ENCODE data around the gene NHEJ1. TPM values are rescaled to one million over a fixed set of nuclear protein-coding genes. Genes with fewer than 3 reads are reported as not detected.

NHEJ1 gene
- total and polyA plus RNA-seq, 11 donors: 3.7 to 17.0 (median 8.0) TPM

- peaks cover 0 to 43% (median 38%) of the 10 kb centered on the region in 9 donors for H3K36me3 ChIP-seq
- TF ChIP-seq POLR2A (IDR thresholded peaks at IDR 0.05): no peak
- TF ChIP-seq, protein P1, sequence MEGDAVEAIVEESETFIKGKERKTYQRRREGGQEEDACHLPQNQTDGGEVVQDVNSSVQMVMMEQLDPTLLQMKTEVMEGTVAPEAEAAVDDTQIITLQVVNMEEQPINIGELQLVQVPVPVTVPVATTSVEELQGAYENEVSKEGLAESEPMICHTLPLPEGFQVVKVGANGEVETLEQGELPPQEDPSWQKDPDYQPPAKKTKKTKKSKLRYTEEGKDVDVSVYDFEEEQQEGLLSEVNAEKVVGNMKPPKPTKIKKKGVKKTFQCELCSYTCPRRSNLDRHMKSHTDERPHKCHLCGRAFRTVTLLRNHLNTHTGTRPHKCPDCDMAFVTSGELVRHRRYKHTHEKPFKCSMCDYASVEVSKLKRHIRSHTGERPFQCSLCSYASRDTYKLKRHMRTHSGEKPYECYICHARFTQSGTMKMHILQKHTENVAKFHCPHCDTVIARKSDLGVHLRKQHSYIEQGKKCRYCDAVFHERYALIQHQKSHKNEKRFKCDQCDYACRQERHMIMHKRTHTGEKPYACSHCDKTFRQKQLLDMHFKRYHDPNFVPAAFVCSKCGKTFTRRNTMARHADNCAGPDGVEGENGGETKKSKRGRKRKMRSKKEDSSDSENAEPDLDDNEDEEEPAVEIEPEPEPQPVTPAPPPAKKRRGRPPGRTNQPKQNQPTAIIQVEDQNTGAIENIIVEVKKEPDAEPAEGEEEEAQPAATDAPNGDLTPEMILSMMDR (IDR thresholded peaks at IDR 0.05): no peak
- DNase-seq (no peak), ATAC-seq (no peak)
- H3K4me3 ChIP-seq: no peak overlapping the region
- H3K27me3 ChIP-seq: no peaks in the 10 kb centered on the region
- H3K9me3 ChIP-seq: no peaks in the 10 kb centered on the region
- 95 to 98% (median 96%) methylated on average over 4 of the region's 4 CpGs for WGBS, 4 donors
- H3K27ac ChIP-seq: no peak overlapping the region
- intact Hi-C loops (cut with DNase I): loop anchor here in 7 of 10 donors (5.0 to 10.0 kb wide), 7 partner anchors 86 to 303 kb away; partner anchors contain the start of genes CRYBA2 (in 3 of the 7) and WNT6 (in 1 of the 7)
- H3K4me1 ChIP-seq: peaks cover 0 to 15% (median 10%) of the 10 kb centered on the region in 12 donors
Observed at GRCh38 chr2:219158025-219158424, 2.6 kb downstream of the NHEJ1 start.

- TF ChIP-seq POLR2A (IDR thresholded peaks at IDR 0.05): no peak
- TF ChIP-seq, protein P1 (IDR thresholded peaks at IDR 0.05): no peak
- Histone ChIP-seq H3K27ac (no peak overlapping the region), H3K4me3 (no peak overlapping the region), H3K9me3 (no peaks in the 10 kb centered on the region), H3K27me3 (no peaks in the 10 kb centered on the region), H3K36me3 (peaks cover 0 to 48% (median 41%) of the 10 kb centered on the region in 9 donors), H3K4me1 (peaks cover 0 to 15% (median 10%) of the 10 kb centered on the region in 12 donors)
- intact Hi-C loops (cut with DNase I): loop anchor here in 8 of 10 donors (2.0 to 10.0 kb wide), 8 partner anchors 85 to 303 kb away; partner anchors contain the start of genes CRYBA2 (in 3 of the 8) and WNT6 (in 1 of the 8)
- ATAC-seq (no peak), DNase-seq (no peak)
- WGBS, 4 donors: 87 to 93% (median 88%) methylated on average over 8 of the region's 8 CpGs
Observed at GRCh38 chr2:219157396-219157795, 3.2 kb downstream of the NHEJ1 start.

DNA sequence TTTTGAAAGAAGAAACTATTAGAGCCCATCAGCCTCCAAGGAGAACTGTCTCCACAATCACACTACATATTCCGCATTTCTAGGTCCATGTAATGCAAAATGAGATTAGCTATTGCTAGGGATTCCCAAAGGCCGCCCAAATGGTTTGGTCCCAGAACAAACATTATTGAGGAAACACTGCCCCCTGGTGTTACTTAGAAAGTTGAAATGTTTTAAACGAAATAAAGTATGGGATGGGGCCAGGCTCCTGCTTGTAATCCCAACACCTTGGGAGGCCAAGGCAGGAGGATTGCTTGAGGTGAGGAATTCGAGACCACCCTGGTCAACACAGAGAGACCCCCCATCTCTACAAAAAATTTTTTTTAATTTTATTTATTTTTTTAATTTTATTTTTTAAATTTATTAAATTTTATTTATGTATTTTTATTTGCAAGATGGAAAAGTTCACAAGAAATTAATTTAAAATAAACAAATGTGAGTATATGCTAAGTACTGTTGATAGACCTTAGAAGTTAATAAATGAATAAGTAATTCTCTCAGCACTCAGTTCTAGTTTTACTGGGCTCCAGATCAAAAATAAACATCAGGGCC is 5.5 kb downstream of the NHEJ1 start:
- intact Hi-C loops (cut with DNase I): loop anchor here in 9 of 10 donors (1.0 to 10.0 kb wide), 9 partner anchors 83 to 300 kb away; partner anchors contain the start of genes CRYBA2 (in 3 of the 9) and WNT6 (in 1 of the 9)
- WGBS, 4 donors: 13 to 16% (median 14%) methylated on average over 4 of the region's 4 CpGs
- Histone ChIP-seq H3K9me3 (no peaks in the 10 kb centered on the region), H3K4me1 (peaks cover 0 to 9% (median 6%) of the 10 kb centered on the region in 12 donors), H3K27ac (no peak overlapping the region), H3K27me3 (no peaks in the 10 kb centered on the region), H3K36me3 (peaks cover 0 to 63% (median 49%) of the 10 kb centered on the region in 9 donors), H3K4me3 (no peak overlapping the region)
- peak in 3 of 4 donors; percentile 51 to 64 (median 61) for ATAC-seq
- TF ChIP-seq POLR2A (IDR thresholded peaks at IDR 0.05): no peak
- TF ChIP-seq, protein P1 (IDR thresholded peaks at IDR 0.05): peak; percentile 49 to 76 (median 64)
- peak in 2 of 5 donors; percentile 33 for DNase-seq

DNA sequence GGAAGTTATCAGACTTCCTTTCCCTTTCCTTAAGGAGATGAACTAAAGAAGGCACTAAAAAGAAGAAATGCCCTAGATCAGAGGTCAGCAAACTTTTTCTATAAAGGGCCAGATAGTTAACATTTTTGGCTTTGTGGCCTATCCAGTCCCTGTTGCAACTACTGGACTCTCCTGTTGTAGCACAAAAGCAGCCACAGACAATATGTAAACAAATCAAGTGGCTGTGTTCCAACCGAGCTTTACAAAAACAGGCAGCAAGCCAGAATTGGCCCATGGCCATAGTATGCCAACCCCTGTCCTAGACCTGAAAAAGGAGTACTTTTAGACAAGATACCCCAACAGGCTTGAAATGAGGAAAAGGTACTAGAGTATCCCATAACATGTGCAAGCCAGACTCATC is 10.9 kb downstream of the NHEJ1 start:
- no peak for ATAC-seq
- Histone ChIP-seq H3K9me3 (no peaks in the 10 kb centered on the region), H3K36me3 (peaks cover 0 to 83% (median 65%) of the 10 kb centered on the region in 9 donors), H3K27me3 (no peaks in the 10 kb centered on the region), H3K4me1 (peaks cover 0 to 9% (median 0%) of the 10 kb centered on the region in 12 donors), H3K4me3 (no peak overlapping the region), H3K27ac (no peak overlapping the region)
- DNase-seq: no peak
- intact Hi-C loops (cut with DNase I): loop anchor here in 7 of 10 donors (5.0 to 10.0 kb wide), 6 partner anchors 92 to 295 kb away; partner anchors contain the start of genes CRYBA2 (in 3 of the 7) and WNT6 (in 1 of the 7)
- no peak for TF ChIP-seq POLR2A (IDR thresholded peaks at IDR 0.05)
- TF ChIP-seq, protein P1 (IDR thresholded peaks at IDR 0.05): no peak
- WGBS, 4 donors: 7 to 41% (median 26%) methylated on average over 1 of the region's 1 CpG

All from heart left ventricle (tissue), 16 donors.